Left cardiac atrium (tissue), 4 donors: ENCODE measurements around the gene TSPAN9. TPM values are rescaled to one million over a fixed set of nuclear protein-coding genes. Genes with fewer than 3 reads are reported as not detected.

ENCODE experiments used
- ATAC-seq, 2 donors: fragments of 200-7000 bp; cut with Tn5 transposase; one replicate each; pipeline ENCODE4 v1.9.1; 2020; ENCODE audit warnings: mild to moderate bottlenecking in 2 of 2, moderate library complexity in 2 of 2
- DNase-seq: peaks from one replicate; pipeline ENCODE4 v3.0.0-alpha.2; 2020
- intact Hi-C, 2 donors: fragments of 100-400 bp; cut with DNase I; formaldehyde crosslinking; loops; one replicate each; pipeline versions ENCODE4 v1.14.1 to v1.15.1; 2022 to 2023
- total RNA-seq, 2 donors: library from RNA; stranded (reverse); fragmentation: NEBNext Ultra II Directional; extraction: Animal tissue kit (Norgen Biotek cat#: 25700); gene quantifications; one replicate each; pipeline ENCODE4 v1.2.1, GENCODE V29; 2021
- donor health status: DM: no; HTN: yes; CAD: no.
- donor health status: DM: no; HTN: yes; CAD: no; lungs with severe emphysema.
- donor health status: DM: yes; HTN: yes; CAD: no.
- donor health status: Dilated cardiomyopathy.

The TSPAN9 gene
- total RNA-seq, 2 donors from 2014 or later: 125 to 201 TPM

DNA sequence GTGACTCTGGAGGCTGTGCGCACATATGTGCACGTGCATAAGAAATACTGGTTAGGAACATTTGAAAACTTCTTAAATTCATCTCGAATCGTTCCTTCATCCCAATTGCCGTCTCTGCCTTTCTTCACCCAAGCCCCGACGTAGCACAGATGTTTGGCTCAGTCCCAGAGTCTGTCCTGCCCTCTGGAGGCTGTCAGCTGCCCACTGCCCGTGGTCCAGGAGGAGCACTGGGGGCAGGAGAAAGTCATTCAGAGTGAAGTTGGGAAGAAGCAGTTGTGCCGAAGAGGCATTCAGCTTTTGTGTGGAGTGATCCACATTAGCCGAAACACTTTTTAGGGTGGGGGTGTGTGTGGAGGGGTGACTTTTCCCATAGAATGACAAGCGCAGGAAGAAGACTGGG lies 124.9 kb downstream of the TSPAN9 start:
- ATAC-seq (no peak), DNase-seq (no peak)
- intact Hi-C loops: loop anchor here (5.0 to 10.0 kb wide), 6 partner anchors 60 to 130 kb away; partner anchors contain the start of gene TSPAN9 (in 1 of the 2)

DNA sequence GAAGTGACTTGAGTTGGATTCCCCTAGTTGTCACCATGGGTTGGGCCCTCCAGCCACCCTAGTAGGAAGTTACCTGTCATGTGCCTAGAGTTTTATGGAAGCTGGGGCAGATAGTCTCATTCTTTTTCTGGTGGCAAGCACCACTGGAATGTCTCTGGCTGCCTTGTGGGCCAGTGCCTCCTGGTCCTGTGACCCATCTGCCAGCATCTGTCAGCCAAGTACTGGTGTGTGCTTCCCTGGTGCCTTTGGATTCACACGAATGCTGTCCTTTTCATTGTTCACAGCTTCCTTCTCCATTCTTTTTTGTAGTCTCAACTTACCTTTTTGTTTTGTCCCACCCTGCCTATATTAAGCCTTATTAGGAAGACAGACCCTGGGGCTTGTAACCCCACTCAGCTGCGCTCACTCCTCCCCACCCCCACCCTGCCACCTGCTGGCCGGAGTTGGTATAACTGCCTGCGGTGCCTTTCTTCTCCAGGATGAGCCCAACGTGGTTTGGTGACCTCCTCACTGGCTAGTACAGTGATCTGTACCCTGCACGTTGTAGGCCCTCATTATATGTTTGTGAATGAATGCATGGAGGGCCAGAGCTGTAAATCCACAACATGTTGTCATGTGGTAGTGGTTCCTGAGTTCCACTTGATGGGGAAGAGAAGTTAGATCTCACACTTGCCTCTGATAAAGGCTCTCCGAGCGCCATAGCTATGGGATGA lies 125.7 kb downstream of the TSPAN9 start:
- DNase-seq (no peak), ATAC-seq (peak in 1 of 2 donors; percentile 14)
- intact Hi-C loops: loop anchor here (5.0 to 10.0 kb wide), 6 partner anchors 59 to 131 kb away; partner anchors contain the start of gene TSPAN9 (in 1 of the 2)

DNA sequence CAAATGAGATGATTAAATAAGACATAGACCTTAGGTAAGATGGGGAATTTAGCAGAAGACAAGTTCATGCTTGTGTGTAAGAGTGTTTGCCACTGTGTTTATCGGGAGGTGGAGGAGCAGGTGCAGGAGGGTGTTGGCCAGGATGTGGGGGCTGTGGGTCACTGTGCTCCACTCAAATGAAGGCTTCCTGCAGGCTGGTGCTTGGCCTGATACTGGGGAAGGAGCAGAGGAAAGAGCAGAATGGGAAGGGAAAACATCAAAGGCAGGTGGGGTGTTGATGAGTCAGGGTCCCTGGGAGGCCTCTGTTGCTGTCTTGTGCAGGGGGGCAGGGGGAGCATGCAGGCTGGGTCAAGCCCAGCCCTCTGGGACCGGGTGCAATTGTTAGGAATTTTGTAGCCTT lies 126.5 kb downstream of the TSPAN9 start:
- ATAC-seq (no peak), DNase-seq (no peak)
- intact Hi-C loops: loop anchor here (5.0 to 10.0 kb wide), 6 partner anchors 59 to 131 kb away; partner anchors contain the start of gene TSPAN9 (in 1 of the 2)

DNA sequence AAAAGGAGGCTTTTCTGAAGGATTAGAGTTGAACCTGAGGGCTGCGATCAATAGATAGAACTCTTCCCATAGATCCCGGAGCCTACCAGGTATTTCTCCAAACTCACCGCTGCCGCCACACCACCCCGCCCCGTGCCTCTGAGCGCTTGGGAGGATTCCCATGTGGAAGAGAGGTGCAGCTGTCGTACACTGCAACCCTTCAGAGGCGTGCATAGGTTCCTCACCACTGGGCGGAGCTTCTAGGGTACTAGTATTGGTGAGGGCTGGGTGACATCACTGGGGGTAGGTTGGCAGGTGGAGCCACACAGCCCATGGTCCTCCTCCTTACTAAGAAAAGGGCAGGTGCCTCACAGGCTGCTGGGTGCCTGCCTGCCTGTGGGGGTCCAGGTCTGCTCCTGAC lies 127.0 kb downstream of the TSPAN9 start:
- DNase-seq (no peak), ATAC-seq (no peak)

DNA sequence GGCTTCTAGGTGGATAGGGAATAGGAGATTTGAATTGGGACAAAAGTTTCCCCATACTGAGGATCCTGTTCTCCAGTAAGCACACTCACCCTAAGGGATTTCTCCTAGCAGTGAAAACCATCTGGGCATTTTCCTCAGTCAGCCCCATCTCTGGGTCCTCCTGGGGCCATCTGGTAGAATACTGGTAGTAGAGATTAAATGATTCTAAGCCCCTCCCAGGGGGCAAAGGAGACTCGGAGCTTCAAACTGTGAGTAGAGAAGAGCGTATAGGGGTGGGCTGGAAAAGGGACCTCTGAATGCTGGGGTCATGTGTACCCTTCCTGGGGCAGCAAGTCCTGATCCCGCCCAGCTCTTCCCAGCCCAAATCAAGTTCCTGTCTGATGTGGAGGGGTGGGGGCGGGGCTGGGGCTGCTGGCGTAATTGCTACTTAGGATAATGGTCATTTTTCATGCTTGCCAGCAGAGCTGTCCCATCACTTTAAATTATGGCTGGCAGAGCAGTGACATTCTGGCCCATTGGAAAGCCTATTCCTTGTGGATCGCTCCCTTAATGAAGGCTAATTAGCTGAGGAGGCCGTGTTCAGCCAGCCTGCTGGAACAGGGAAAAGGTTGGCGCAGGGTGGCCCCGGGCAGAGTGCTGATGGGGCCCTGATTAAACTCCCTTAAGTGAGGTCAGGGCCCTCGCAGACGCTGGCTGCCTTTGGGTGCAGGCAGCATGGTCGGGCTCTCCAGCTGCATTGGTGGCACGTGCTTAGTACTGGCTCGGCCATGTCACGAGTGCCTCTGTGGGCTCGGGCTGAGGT lies 127.8 kb downstream of the TSPAN9 start:
- DNase-seq: no peak
- intact Hi-C loops: loop anchor here (5.0 to 10.0 kb wide), 6 partner anchors 57 to 133 kb away; partner anchors contain the start of gene TSPAN9 (in 1 of the 2)
- ATAC-seq: no peak

More for the DNA sequence above, 127.0 kb downstream of the TSPAN9 start:
- intact Hi-C loops: loop anchor here (5.0 to 10.0 kb wide), 6 partner anchors 58 to 132 kb away; partner anchors contain the start of gene TSPAN9 (in 1 of the 2)

DNA sequence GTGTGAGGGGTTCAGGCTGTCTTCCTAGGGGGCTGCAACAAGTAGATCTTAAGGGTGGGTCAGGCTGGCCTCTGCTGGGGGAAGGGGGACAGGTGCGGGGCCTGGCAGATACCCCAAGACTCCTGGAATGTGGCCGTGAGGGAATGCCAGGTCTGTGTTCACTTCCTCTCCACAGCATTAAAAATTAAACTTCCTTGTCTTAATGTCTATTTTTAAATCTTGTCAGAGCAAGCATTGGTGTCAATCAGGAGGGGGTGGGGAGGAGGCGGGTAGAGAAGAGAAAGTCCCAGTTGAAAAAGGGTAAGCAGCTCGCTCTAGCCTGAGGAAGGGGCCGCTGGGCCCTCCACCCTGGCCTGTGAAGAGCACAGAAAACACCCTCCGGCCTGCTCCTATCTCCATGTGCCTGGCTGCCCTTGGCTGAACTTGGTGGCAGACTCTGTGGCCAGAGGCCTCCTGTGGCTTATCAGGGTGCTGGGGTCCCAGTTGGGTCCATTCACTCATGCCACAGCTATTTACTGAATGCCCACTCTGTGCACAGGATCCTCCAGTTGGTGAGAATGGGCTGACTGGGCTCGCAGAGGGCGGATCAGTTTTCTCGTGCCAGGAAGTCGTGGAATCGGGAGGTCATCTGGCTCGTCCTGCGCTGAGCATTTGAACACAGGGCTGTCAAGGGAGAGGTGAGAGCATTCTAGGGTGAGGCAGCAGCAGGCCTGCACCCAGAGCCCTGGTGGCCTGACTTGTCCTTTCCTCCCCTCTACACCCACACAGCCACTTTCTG lies 128.8 kb downstream of the TSPAN9 start:
- no peak for DNase-seq
- intact Hi-C loops: loop anchor here in 1 of 2 donors (10.0 kb wide), 3 partner anchors 69 to 131 kb away; partner anchors contain the start of gene TSPAN9
- ATAC-seq: peak in 1 of 2 donors; percentile 27

DNA sequence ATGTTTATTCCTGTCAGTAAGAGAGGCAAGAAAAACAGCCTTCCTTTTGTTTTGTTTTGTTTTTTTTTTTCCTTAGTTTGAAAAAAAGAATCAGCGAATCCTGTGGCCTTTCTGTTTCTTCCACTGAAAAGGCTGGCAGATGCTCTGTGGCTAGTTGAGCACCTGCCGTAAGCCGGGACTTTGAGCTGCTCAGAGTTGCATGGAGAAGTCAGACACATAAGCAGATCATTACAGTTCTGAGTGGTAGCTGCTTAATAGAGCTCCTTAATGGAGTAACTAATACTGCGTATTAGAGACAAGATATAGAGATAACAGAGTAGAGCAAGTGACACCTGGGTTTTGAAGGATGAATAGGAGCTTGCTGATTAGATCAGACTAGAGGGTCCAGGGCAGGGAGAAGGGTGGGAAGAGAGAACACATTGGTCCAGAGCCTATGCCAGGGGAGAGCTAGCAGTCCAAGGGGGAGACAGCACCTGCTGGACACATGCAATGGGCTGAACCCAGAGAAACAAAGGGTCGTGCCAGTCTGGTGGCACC lies 129.4 kb downstream of the TSPAN9 start:
- intact Hi-C loops: loop anchor here in 1 of 2 donors (10.0 kb wide), 3 partner anchors 68 to 132 kb away; partner anchors contain the start of gene TSPAN9
- DNase-seq (no peak), ATAC-seq (no peak)

DNA sequence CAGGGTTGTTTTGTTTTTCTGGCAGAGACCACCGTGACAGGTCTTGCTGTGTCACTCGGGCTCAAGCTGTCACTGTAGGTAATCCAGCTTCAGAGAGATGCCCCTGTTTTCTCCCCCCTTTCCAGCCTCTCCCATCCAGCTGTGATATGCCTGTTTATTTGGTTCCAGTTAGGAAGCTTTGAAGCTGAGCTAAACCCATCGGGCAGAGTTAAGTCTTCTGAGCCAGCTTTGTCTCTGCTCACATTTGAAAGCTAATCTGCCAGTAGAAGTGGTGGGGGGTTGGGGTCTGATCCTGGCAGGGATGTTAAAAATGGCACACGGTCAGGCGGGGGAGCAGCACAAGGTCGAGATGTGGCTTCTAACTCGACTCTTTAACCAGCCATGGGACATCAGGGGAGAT lies 130.0 kb downstream of the TSPAN9 start:
- DNase-seq (no peak), ATAC-seq (peak; percentile 7 to 31)
- intact Hi-C loops: loop anchor here in 1 of 2 donors (10.0 kb wide), 3 partner anchors 68 to 132 kb away; partner anchors contain the start of gene TSPAN9

DNA sequence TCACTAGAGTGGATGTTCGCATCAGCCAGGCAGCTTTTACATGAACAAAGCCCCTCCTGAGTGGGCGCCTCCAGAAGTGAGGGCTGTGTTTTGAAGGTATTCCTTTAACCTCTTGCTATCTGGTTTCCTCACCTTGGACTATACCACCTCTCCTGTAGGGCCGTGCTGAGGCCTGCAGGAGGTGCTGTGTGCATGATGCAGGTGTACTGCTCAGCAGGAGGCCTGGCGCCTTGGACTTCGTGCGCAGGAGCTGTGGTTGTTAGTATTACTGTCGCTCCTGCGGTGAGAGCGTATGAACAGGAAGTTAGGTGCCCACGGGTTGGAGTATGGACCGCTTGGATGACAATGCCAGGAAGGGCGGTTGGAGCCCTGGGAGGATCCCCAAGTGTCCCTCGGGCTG lies 130.7 kb downstream of the TSPAN9 start:
- intact Hi-C loops: loop anchor here in 1 of 2 donors (10.0 kb wide), 3 partner anchors 67 to 133 kb away; partner anchors contain the start of gene TSPAN9
- DNase-seq (no peak), ATAC-seq (peak in 1 of 2 donors; percentile 17)

DNA sequence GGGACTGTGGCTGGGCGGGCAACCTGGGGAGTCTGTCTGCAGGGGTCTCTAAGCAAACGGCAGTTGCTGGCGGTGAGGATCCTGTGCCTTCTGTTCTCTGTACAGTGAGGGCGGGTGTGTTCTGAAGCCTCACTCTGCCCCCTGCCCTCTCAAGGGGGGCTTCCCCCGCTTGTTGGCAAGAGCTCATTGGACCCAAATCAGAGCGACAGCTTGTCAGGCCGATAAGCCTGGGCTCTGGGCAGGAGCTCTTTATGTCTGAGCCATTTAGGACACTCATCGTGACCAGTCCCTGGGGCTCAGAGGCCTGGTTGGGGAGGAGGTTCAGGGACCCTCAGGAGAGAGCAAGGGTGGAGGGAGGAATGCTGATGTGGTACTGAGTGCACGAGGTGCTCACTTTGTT lies 136.0 kb downstream of the TSPAN9 start:
- DNase-seq (peak; percentile 64), ATAC-seq (peak; percentile 60 to 84)
- intact Hi-C loops: no loop called here

DNA sequence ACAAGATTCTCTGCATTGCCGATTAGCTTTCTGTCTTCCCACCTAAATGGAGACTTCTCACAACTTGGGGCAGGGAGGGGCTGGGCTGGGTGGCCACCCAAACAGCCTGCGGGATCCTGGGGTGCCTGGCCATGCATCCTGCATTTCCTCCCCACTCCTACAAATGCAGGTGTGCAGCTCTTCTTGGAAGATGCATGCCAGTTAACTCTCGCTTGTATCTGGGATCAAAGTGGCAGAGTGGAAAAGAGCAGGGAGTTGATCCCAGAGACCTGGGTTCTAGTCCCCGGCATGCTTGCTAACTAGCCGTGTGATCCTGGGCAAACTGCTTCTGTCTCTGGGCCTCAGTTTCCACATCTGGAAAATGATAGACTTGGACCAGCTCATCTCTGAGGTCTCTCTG lies 136.6 kb downstream of the TSPAN9 start:
- DNase-seq: no peak

DNA sequence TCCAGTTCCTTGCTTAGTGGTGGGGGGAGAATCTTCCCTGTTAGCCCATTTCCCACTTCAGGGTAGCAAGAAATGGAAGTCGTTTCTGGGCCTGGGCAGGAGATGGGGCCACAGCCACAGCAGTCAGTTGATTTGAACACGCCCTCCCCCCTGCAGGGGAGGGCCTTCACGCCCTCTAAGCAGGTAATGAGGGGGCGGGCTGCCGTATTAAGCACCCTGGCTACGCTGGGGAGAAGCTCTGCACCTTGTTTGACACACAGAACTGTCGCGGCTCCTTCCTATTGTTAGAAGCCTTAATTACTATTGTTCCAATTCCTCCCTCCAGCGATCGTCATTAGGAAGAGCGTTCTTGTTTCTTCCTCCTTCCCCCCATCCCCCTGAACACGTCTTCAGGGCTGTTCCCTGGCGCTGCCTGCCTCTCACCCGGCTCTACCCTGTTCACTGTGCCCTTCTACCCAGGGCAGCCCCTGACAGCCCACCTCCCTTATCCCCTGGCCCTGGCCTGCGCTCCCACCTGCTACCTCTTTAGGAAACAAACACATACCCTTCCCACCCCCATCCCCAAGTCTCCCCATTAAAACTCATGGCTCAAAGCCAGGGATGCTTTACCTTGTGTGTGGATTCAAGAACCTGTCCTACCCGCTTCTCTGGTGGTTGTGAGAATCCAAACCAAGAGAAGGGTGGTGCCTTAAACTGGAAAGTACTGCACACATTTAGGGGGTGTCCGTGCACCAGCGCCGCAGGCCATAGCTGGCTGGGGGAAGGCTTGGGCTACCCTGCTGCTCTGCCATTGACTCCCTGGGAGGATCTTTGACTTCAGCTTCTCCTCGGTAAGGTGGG lies 137.6 kb downstream of the TSPAN9 start:
- ATAC-seq (no peak), DNase-seq (no peak)

More for the DNA sequence above, 136.6 kb downstream of the TSPAN9 start:
- intact Hi-C loops: no loop called here
- no peak for ATAC-seq

DNA sequence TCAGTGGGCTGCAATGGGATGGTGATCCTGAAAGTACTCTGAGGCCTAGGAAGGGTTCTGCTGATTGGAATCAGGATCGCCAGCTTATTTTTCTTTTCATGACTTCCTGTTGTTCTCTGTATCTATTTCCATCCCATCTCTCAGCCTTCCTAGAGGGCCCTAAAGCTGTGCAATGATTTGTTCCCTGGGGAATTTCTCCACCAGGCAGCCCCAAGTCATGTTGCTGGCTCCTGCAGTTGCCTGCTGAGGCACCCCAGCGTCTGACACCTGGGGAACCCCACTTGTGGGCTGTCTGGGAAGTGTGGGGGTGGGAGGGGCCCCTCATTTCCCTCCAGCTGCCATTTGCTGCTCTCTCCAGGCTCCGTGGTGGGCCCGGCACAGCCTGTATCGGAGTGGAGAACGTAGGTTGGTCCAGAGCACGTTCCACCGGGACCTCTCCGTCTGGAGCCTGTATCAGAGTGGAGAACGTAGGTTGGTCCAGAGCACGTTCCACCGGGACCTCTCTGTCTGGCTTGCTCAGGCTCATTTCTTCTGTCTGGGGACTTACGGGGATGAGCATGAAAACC lies 138.3 kb downstream of the TSPAN9 start:
- intact Hi-C loops: loop anchor here in 1 of 2 donors (5.0 kb wide), 1 partner anchor 37 kb away; no protein-coding TSS in a partner anchor
- ATAC-seq (no peak), DNase-seq (no peak)

More for the DNA sequence above, 137.6 kb downstream of the TSPAN9 start:
- intact Hi-C loops: loop anchor here in 1 of 2 donors (5.0 kb wide), 1 partner anchor 38 kb away; no protein-coding TSS in a partner anchor

DNA sequence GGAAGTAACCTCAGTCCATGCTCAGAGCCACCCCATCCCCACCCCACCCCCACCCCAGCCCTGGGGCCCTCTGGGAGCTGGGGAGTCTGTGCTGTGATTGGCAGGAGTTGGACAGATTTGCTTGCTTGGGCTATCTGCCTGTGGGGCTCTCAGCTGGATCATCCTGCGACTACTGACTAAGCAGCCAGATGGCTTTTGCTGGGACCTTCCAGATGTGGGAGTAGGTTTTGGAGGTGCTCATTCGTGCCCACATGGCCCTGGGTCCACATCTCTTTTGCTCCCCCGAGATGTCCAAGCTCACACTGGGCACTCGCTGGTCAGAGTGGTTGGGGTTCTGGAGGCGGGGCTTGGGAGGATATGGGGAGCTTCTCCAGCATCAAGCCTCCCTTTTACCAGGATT lies 138.9 kb downstream of the TSPAN9 start:
- intact Hi-C loops: loop anchor here in 1 of 2 donors (5.0 kb wide), 1 partner anchor 36 kb away; no protein-coding TSS in a partner anchor
- DNase-seq (no peak), ATAC-seq (no peak)

DNA sequence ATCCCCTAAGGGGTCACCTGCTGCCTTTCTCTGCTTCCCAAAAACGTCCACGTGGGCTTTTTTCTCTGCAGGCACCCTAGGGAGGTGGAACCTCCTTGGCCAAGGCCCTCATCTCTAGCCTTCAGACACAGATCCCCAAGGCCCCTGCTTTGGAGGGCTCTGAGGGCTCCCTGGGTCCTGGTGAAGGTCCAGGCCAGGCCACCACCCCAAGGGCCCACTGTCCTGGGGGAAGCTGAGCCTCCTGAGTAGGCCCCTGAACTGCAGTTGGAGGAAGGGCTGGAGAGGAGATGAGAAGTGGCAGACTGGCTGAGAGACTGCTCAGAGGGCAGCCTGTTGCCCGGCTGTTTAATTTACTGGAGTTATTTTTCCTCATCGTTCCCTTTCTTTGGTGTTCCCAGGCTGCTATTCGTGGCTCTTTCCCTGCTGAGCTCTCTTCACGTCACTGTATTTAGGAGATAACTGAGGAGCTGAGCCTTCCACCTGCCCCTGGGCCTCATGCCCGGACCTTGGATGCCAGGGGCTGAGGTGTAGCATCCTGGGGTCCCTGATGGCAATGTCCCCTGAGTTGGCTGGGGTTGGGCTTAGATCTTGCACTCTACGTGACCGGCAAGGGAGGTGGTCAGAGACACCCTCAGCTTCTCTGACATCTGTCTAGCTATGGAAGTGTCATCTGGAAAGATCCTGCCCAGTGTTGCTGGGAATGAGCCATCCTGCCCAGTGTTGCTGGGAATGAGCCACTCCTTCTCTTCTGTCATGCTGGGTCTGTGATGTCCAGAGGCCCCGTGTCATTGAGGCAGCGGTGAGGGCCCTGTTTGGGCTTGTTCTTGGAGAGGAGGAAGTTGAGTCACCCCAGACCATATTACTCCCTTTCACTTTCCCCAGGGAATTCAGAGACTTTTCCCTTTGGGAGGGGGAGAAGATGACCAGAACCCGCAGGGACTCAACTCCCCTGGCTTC lies 139.8 kb downstream of the TSPAN9 start:
- DNase-seq: peak; percentile 70
- intact Hi-C loops: loop anchor here in 1 of 2 donors (5.0 kb wide), 1 partner anchor 35 kb away; no protein-coding TSS in a partner anchor
- peak; percentile 36 to 63 for ATAC-seq

DNA sequence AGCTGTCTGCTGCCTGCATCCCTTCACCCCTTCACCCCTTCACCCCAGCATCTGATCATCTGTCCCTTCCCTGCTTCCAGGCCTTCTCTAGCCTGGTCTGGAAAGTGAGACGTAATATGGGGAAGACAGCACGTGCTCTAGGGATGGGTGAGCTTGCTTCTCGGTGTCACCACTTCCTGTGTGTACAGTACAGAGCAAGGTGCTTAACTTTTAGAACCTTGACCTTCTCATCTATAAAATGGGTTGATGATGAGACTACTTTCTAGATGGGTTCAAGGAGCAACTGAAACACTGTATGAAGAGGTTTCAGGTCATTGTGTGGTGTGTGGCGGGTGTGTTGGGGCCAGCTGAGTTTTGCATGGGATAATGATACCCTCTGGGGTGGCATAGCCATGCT lies 140.5 kb downstream of the TSPAN9 start:
- DNase-seq: no peak
- intact Hi-C loops: loop anchor here in 1 of 2 donors (5.0 kb wide), 1 partner anchor 35 kb away; no protein-coding TSS in a partner anchor
- ATAC-seq: no peak
